ENCODE measurements around the gene MTUS2. TPM values are rescaled to one million over a fixed set of nuclear protein-coding genes. Genes with fewer than 3 reads are reported as not detected.

The MTUS2 gene
- total and polyA plus RNA-seq, 2 of the 8 experiments (the other 6 are each of a cell fraction or from before 2014, with no cell fraction given): 0.18 to 0.80 TPM

GRCh38 chr13:29255567-29255966 is 435.4 kb downstream of the MTUS2 start:
- H2BK15ac ChIP-seq (ENCODE audit: low read length): no peak overlapping the region
- TF ChIP-seq ASH2L (IDR thresholded peaks at IDR 0.05; ENCODE audit: low read length) (no peak), CBX8 (IDR thresholded peaks at IDR 0.05; ENCODE audit: borderline replicate concordance, low read depth, low read length) (no peak), NRF1 (IDR thresholded peaks at IDR 0.05; ENCODE audit: low read depth, low read length) (no peak), SP2 (IDR thresholded peaks at IDR 0.05; ENCODE audit: low read length) (no peak), GABPA (IDR thresholded peaks at IDR 0.05; ENCODE audit: borderline replicate concordance, insufficient read depth, low read length) (no peak), PHF8 (conservative IDR thresholded peaks at IDR 0.05; ENCODE audit: low read depth, low read length) (no peak), BRCA1 (IDR thresholded peaks at IDR 0.05; ENCODE audit: low read depth, low read length) (no peak), CHD2 (IDR thresholded peaks at IDR 0.05; ENCODE audit: low read length) (no peak), RXRA (IDR thresholded peaks at IDR 0.05; ENCODE audit: insufficient read depth, low read depth, low read length) (no peak), CHD1 (IDR thresholded peaks at IDR 0.05; ENCODE audit: low read depth, low read length) (no peak), SIN3A (conservative IDR thresholded peaks at IDR 0.05 in 1 of 2, IDR thresholded peaks at IDR 0.05 in 1 of 2; ENCODE audit: low read depth in 1 of 2, low read length in 2 of 2) (no peak), HDAC2 (IDR thresholded peaks at IDR 0.05; ENCODE audit: borderline replicate concordance in 1 of 2, low read depth in 2 of 2, low read length in 2 of 2) (no peak), SUZ12 (IDR thresholded peaks at IDR 0.05; ENCODE audit: low read length) (no peak), JUND (IDR thresholded peaks at IDR 0.05; ENCODE audit: low read length) (no peak), KDM5A (IDR thresholded peaks at IDR 0.05; ENCODE audit: low read length) (no peak)
- CTCF ChIA-PET (ENCODE audit: partially characterized antibody): no interaction called here
- no peak overlapping the region for H2BK5ac ChIP-seq (ENCODE audit: low read depth, low read length)
- no peak overlapping the region for H3K4me3 ChIP-seq (ENCODE audit: extremely low read depth in 1 of 4, insufficient read depth in 2 of 4, low read depth in 3 of 4, low read length in 4 of 4)
- H3K9me3 ChIP-seq (ENCODE audit: insufficient read depth in 2 of 2, low read depth in 1 of 2, low read length in 1 of 2): no peaks in the 10 kb centered on the region
- H3K9ac ChIP-seq (replicated peaks in 1 of 4; ENCODE audit: extremely low read depth in 1 of 4, low read depth in 3 of 4, low read length in 3 of 4): no peak overlapping the region
- H4K91ac ChIP-seq (replicated peaks; ENCODE audit: insufficient read length, low read length): no peak overlapping the region
- no peak overlapping the region for H4K8ac ChIP-seq (ENCODE audit: extremely low read depth, insufficient read depth, low read length)
- H3K14ac ChIP-seq (ENCODE audit: insufficient read length): no peak overlapping the region
- no peak overlapping the region for H3K23ac ChIP-seq (ENCODE audit: insufficient read length)
- no peak overlapping the region for H3K4me2 ChIP-seq (ENCODE audit: insufficient read depth in 1 of 2, low read depth in 2 of 2, low read length in 2 of 2)
- H3K4ac ChIP-seq (replicated peaks; ENCODE audit: insufficient read length, low read depth, low read length): no peak overlapping the region
- no peak overlapping the region for H2AK5ac ChIP-seq (ENCODE audit: low read depth, low read length)
- no peaks in the 10 kb centered on the region for H3K27me3 ChIP-seq (replicated peaks in 1 of 4; ENCODE audit: control insufficient read depth in 3 of 4, extremely low read depth in 1 of 4, insufficient read depth in 3 of 4, low read length in 3 of 4)
- no peak overlapping the region for H4K5ac ChIP-seq (ENCODE audit: insufficient read length, low read depth, low read length)
- no peak overlapping the region for H2BK12ac ChIP-seq (ENCODE audit: low read depth, low read length)
- H4K20me1 ChIP-seq (replicated peaks in 1 of 2; ENCODE audit: control insufficient read depth in 1 of 2, insufficient read depth in 2 of 2, low read length in 2 of 2): no peaks in the 10 kb centered on the region
- FAIRE-seq (no peak), DNase-seq (ENCODE audit: low read depth in 1 of 2, low spot score in 2 of 2) (no peak)
- no peaks in the 10 kb centered on the region for H3K23me2 ChIP-seq (ENCODE audit: low read depth, low read length)
- H2BK120ac ChIP-seq (replicated peaks; ENCODE audit: low read depth, low read length): no peak overlapping the region
- H3K79me2 ChIP-seq (ENCODE audit: control insufficient read depth in 1 of 2, insufficient read depth in 2 of 2, low read length in 2 of 2): no peaks in the 10 kb centered on the region
- H3K4me1 ChIP-seq (replicated peaks in 1 of 4; ENCODE audit: control insufficient read depth in 3 of 4, insufficient read depth in 4 of 4, low read length in 3 of 4): no peaks in the 10 kb centered on the region
- no peak overlapping the region for H2BK20ac ChIP-seq (ENCODE audit: low read length)
- no peaks in the 10 kb centered on the region for H3K79me1 ChIP-seq (ENCODE audit: low read depth, low read length)
- POLR2A ChIA-PET (ENCODE audit: partially characterized antibody): no interaction called here
- H3K56ac ChIP-seq (replicated peaks; ENCODE audit: insufficient read length, low read depth, low read length): no peak overlapping the region
- no peak overlapping the region for H3K18ac ChIP-seq (ENCODE audit: extremely low read depth, low read length)
- no peaks in the 10 kb centered on the region for H3K36me3 ChIP-seq (ENCODE audit: control insufficient read depth in 2 of 4, insufficient read depth in 4 of 4, low read length in 3 of 4)
- H3K27ac ChIP-seq (ENCODE audit: low read depth, low read length): no peak overlapping the region
- H2AFZ ChIP-seq (ENCODE audit: low read length): no peak overlapping the region
- 93% methylated on average over 2 of the region's 2 CpGs; no CpG with 5 or more reads in 1 of the 2 experiments for WGBS, 2 experiments (ENCODE audit: extremely low coverage in 1 of 2, insufficient coverage in 1 of 2, insufficient read length in 1 of 2, insufficient replicate concordance in 2 of 2, low coverage in 1 of 2, low lambda C conversion rate in 2 of 2, missing lambda C conversion rate in 1 of 2)
